Upper lobe of left lung (tissue), 4 donors: Measurements from ENCODE around the gene ACACB.

ENCODE experiments used
- CTCF ChIP-seq, 6 experiments: fragments of 450-650 bp in 4 of 6; fragments of 200-600 bp in 2 of 6; sonication (generic) in 2 of 6; IDR thresholded peaks; one replicate each; pipeline ENCODE4 v1.5.1; 2016 to 2019; ENCODE audit warnings: antibody characterized with exemption in 6 of 6
- EP300 ChIP-seq, 4 donors: sonication (generic); formaldehyde crosslinking; IDR thresholded peaks; one replicate each; pipeline ENCODE4 v1.5.1; 2017; ENCODE audit warnings: antibody characterized with exemption in 4 of 4, control low read depth in 2 of 4
- POLR2AphosphoS5 ChIP-seq, 2 donors: sonication (generic); formaldehyde crosslinking; IDR thresholded peaks; one replicate each; pipeline ENCODE4 v1.5.1; 2017; ENCODE audit warnings: antibody characterized with exemption in 2 of 2

DNA sequence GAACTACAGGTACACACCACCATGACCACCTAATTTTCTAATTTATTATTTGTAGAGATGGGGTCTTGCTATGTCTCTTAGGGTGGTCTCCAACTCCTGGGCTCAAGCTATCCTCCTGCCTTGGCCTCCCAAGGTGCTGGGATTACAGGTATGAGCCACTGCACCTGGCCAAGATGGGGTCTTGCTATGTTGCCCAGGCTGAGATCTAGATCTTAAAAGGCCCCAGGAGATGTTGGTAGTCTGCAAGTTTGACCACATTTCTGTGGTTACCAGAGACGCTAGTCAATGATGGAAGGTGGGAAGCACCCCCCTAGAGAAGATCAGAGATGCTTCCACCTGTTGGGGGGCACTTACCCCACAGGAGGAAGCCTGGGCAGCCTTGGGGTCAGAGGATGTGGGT lies 158.0 kb downstream of the ACACB start:
- TF ChIP-seq CTCF (IDR thresholded peaks at IDR 0.05) (no peak), POLR2AphosphoS5 (IDR thresholded peaks at IDR 0.05) (no peak), EP300 (IDR thresholded peaks at IDR 0.05) (no peak)
